ENCODE measurements around the gene FN1. TPM values are rescaled to one million over a fixed set of nuclear protein-coding genes. Genes with fewer than 3 reads are reported as not detected.

Gene FN1
- total and polyA plus RNA-seq, 2 donors (not counting 1 experiment from before 2014, with no cell fraction given), result 0.05 TPM; not detected in 1

DNA sequence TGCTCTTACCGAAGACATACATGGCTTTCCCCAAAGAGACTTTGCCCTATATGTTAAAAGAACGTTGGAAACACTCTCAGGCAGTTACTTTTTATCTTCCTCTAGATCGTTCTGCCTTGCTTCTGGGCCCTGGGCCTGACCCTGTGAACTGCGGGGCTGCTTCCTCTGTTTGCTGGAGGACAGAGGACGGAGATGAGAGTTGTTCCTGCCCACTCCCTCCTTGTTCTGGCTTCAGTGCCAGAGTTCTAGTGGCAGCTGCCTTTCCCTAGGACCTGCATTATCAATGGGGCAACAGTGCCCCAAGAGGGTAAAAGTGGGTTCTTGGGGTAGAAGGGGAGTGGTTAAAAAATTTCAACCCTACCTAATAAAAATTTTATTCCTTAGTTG is 6.5 kb upstream of the FN1 start:
- no peak overlapping the region for H2AFZ ChIP-seq (ENCODE audit: insufficient read depth, low read depth, low read length, poor library complexity, severe bottlenecking)
- no peak overlapping the region for H3K4me2 ChIP-seq (replicated peaks; ENCODE audit: low read depth, low read length, poor library complexity, severe bottlenecking)

More for the DNA sequence above, 6.5 kb upstream of the FN1 start:
- DNase-seq (no peak), ATAC-seq (ENCODE audit: low read depth) (no peak)
- Mint-ChIP-seq H3K27ac (no peak overlapping the region), H3K27me3 (peaks cover 39% of the 10 kb centered on the region), H3K9me3 (ENCODE audit: insufficient read depth) (no peaks in the 10 kb centered on the region), H3K4me3 (no peak overlapping the region), H3K4me1 (no peaks in the 10 kb centered on the region)
- intact Hi-C loops (cut with micrococcal nuclease), result no loop called here
- H3K4me3 ChIP-seq (ENCODE audit: control extremely low read depth in 1 of 5, extremely low read depth in 1 of 5, insufficient read depth in 1 of 5, low read depth in 2 of 5, low read length in 4 of 5), result no peak overlapping the region
- peaks cover 0 to 18% (median 9%) of the 10 kb centered on the region in 4 experiments for H3K27me3 ChIP-seq (replicated peaks in 1 of 4; ENCODE audit: control extremely low read depth in 1 of 4, control insufficient read depth in 3 of 4, insufficient read depth in 4 of 4, low read length in 3 of 4)
- no peak overlapping the region for H3K27ac ChIP-seq (ENCODE audit: low read length in 2 of 2)
- 43% methylated on average over 3 of the region's 5 CpGs for WGBS (ENCODE audit: insufficient coverage)
- no peak for TF ChIP-seq EZH2 (IDR thresholded peaks at IDR 0.05; ENCODE audit: borderline replicate concordance, insufficient read depth, low read depth, low read length, poor library complexity, severe bottlenecking)
- TF ChIP-seq, protein P1, sequence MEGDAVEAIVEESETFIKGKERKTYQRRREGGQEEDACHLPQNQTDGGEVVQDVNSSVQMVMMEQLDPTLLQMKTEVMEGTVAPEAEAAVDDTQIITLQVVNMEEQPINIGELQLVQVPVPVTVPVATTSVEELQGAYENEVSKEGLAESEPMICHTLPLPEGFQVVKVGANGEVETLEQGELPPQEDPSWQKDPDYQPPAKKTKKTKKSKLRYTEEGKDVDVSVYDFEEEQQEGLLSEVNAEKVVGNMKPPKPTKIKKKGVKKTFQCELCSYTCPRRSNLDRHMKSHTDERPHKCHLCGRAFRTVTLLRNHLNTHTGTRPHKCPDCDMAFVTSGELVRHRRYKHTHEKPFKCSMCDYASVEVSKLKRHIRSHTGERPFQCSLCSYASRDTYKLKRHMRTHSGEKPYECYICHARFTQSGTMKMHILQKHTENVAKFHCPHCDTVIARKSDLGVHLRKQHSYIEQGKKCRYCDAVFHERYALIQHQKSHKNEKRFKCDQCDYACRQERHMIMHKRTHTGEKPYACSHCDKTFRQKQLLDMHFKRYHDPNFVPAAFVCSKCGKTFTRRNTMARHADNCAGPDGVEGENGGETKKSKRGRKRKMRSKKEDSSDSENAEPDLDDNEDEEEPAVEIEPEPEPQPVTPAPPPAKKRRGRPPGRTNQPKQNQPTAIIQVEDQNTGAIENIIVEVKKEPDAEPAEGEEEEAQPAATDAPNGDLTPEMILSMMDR (IDR thresholded peaks at IDR 0.05), result no peak
- H3K9me3 ChIP-seq (ENCODE audit: control extremely low read depth in 1 of 3, control insufficient read depth in 2 of 3, insufficient read depth in 1 of 3, low read length in 2 of 3), result no peaks in the 10 kb centered on the region
- H3K9ac ChIP-seq (ENCODE audit: low read length), result no peak overlapping the region
- CTCF ChIA-PET, result interaction anchor here (0.7 to 1.7 kb wide), 2 partner anchors 12 to 140 kb away, joined by 3 to 5 read pairs; no protein-coding TSS in a partner anchor
- POLR2A ChIA-PET, result interaction anchor here (0.7 kb wide), 1 partner anchor 156 kb away, joined by 4 read pairs; no protein-coding TSS in a partner anchor
- no peaks in the 10 kb centered on the region for H3K36me3 ChIP-seq (replicated peaks in 1 of 2; ENCODE audit: control extremely low read depth in 1 of 2, control insufficient read depth in 1 of 2, extremely low read depth in 1 of 2, insufficient read depth in 2 of 2, low read length in 1 of 2)
- H4K20me1 ChIP-seq (ENCODE audit: control insufficient read depth, insufficient read depth, low read length, poor library complexity, severe bottlenecking), result no peaks in the 10 kb centered on the region
- no peaks in the 10 kb centered on the region for H3K4me1 ChIP-seq (ENCODE audit: control insufficient read depth in 2 of 2, insufficient read depth in 2 of 2, low read length in 2 of 2)
- no peaks in the 10 kb centered on the region for H3K79me2 ChIP-seq (ENCODE audit: control insufficient read depth, insufficient read depth, low read length)
